ENCODE data around the gene HEMGN. TPM values are rescaled to one million over a fixed set of nuclear protein-coding genes. Genes with fewer than 3 reads are reported as not detected.

HEMGN gene
- total and polyA plus RNA-seq, 10 of the 15 experiments (the other 5 are each of a cell fraction or from before 2014, with no cell fraction given): 0.03 to 0.28 (median 0.09) TPM; not detected in 4

DNA sequence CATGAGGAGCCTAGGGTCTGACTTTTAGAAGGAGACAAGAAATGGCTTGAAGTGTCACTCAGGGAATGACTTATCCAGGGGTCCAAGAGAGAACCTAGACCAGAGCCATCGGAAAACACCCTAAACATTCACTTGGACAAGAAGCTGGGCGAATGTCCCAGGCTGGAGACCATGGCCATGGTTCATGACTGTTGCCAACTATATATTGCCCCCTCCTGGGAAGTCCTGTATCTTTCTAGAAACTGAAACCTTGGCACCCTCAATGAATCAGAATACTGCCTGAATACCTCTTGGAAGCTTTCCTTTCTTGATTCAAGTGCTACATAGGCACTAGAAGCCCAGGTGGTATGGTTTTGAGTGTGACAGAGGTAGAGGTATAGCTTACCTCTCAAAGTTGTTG, 45.6 kb downstream of the HEMGN start:
- no peak for FAIRE-seq
- Histone ChIP-seq H3K4me3 (no peak overlapping the region), H3K4me2 (ENCODE audit: control insufficient read depth, insufficient read depth) (no peak overlapping the region), H3K79me2 (ENCODE audit: control insufficient read depth, insufficient read depth, low read length) (no peaks in the 10 kb centered on the region), H3K9ac (ENCODE audit: control insufficient read depth, insufficient read depth, low read length) (no peak overlapping the region), H3K36me3 (ENCODE audit: control insufficient read depth in 2 of 2, insufficient read depth in 2 of 2, low read length in 1 of 2) (no peaks in the 10 kb centered on the region; a peak in 1 of 4 replicates), H3K4me1 (ENCODE audit: control insufficient read depth, insufficient read depth, low read length) (no peaks in the 10 kb centered on the region), H3K27me3 (replicated peaks in 1 of 2; ENCODE audit: control insufficient read depth in 2 of 2, insufficient read depth in 2 of 2, low read length in 1 of 2) (no peaks in the 10 kb centered on the region), H4K20me1 (ENCODE audit: control insufficient read depth, insufficient read depth) (no peaks in the 10 kb centered on the region), H3K27ac (ENCODE audit: control insufficient read depth, insufficient read depth) (no peak overlapping the region), H2AFZ (ENCODE audit: control insufficient read depth, low read depth, low read length) (no peak overlapping the region), H3K9me3 (replicated peaks; ENCODE audit: control insufficient read depth, insufficient read depth, low read length) (no peaks in the 10 kb centered on the region)
- SMC1A ChIA-PET (ENCODE audit: uncharacterized antibody, unreplicated experiment): interaction anchor here (1.1 to 5.5 kb wide), 2 partner anchors 9 to 188 kb away, joined by 3 to 32 read pairs; no protein-coding TSS in a partner anchor
- TF ChIP-seq BCL11A (IDR thresholded peaks at IDR 0.05; ENCODE audit: low read depth, low read length) (no peak), BCL3 (IDR thresholded peaks at IDR 0.05; ENCODE audit: borderline replicate concordance, insufficient read depth, low read depth, low read length, poor library complexity, severe bottlenecking) (no peak), ATF2 (IDR thresholded peaks at IDR 0.05; ENCODE audit: low read length) (no peak), CBX5 (IDR thresholded peaks at IDR 0.05; ENCODE audit: low read depth) (no peak), MAX (IDR thresholded peaks at IDR 0.05; ENCODE audit: low read depth, low read length) (no peak), HCFC1 (IDR thresholded peaks at IDR 0.05; ENCODE audit: low read length) (no peak), SMARCA5 (IDR thresholded peaks at IDR 0.05) (no peak), FOXM1 (IDR thresholded peaks at IDR 0.05; ENCODE audit: low read depth, low read length) (no peak), ATF7 (IDR thresholded peaks at IDR 0.05; ENCODE audit: low read depth) (no peak)
- intact Hi-C loops (cut with micrococcal nuclease; ENCODE audit: unreplicated experiment): no loop called here
- RAD21 ChIA-PET (ENCODE audit: unreplicated experiment): no interaction called here
- ATAC-seq: no peak
- no TSS peak for BruUV-seq (replicated peaks)
- 29% methylated on average over 2 of the region's 2 CpGs for WGBS (ENCODE audit: insufficient coverage, insufficient replicate concordance, low lambda C conversion rate, missing lambda C conversion rate)
- CTCF ChIA-PET: interaction anchor here (0.6 to 5.5 kb wide), 9 partner anchors 8 to 371 kb away, joined by 3 to 95 read pairs (median 4); no protein-coding TSS in a partner anchor
- DNase-seq (ENCODE audit: low read depth, low spot score): no peak
- POLR2A ChIA-PET: no interaction called here
- in situ Hi-C loops (cut with MboI): no loop called here

Data from GM12878 (cell line).